Neural crest cell (in vitro differentiated cells): ENCODE results near the gene AKT2. TPM values are rescaled to one million over a fixed set of nuclear protein-coding genes. Genes with fewer than 3 reads are reported as not detected.

Experiments used
- DNase-seq: peaks from one replicate; pipeline ENCODE4 v3.0.0; 2021; ENCODE audit warnings: low read depth, mixed read lengths, low spot score
- H3K27ac Mint-ChIP-seq: one replicate; pipeline ENCODE4 v1.8.0; 2021; ENCODE audit warnings: mild to moderate bottlenecking, mixed read lengths; ENCODE audit not compliant: unreplicated experiment
- H3K27me3 Mint-ChIP-seq: 2 replicates; pipeline ENCODE4 v1.8.0; 2021; ENCODE audit warnings: low read depth, mild to moderate bottlenecking, mixed read lengths
- H3K36me3 Mint-ChIP-seq: 2 replicates; pipeline ENCODE4 v1.8.0; 2021; ENCODE audit warnings: low read depth, mild to moderate bottlenecking, mixed read lengths
- H3K4me1 Mint-ChIP-seq: 2 replicates; pipeline ENCODE4 v1.8.0; 2021; ENCODE audit warnings: mixed read lengths
- H3K4me3 Mint-ChIP-seq: one replicate; pipeline ENCODE4 v1.8.0; 2021; ENCODE audit warnings: mild to moderate bottlenecking, mixed read lengths
- H3K9me3 Mint-ChIP-seq: 2 replicates; pipeline ENCODE4 v1.8.0; 2021; ENCODE audit warnings: mixed read lengths
- CTCF ChIP-seq: fragments of 200-600 bp; sonication (generic); conservative IDR thresholded peaks from 2 replicates; pipeline ENCODE4 v1.5.0; 2021; ENCODE audit warnings: antibody characterized with exemption, mild to moderate bottlenecking
- total RNA-seq: library from RNA; stranded (reverse); gene quantifications from 2 replicates; pipeline ENCODE4 v1.2.1, GENCODE V29; 2021

AKT2 gene
- total RNA-seq, 1 donor from 2014 or later: 147 TPM

GRCh38 chr19:40322951-40323615 is 37.9 kb upstream of the AKT2 start:
- H3K27ac Mint-ChIP-seq: no peak overlapping the region

GRCh38 chr19:40322271-40322610 is 37.1 kb upstream of the AKT2 start:
- TF ChIP-seq CTCF: no peak
- H3K4me1 Mint-ChIP-seq: no peaks in the 10 kb centered on the region
- peaks cover 2% of the 10 kb centered on the region for H3K36me3 Mint-ChIP-seq
- no peak for DNase-seq
- no peak overlapping the region for H3K4me3 Mint-ChIP-seq
- H3K27ac Mint-ChIP-seq: peak overlapping the region; percentile 92
- no peaks in the 10 kb centered on the region for H3K9me3 Mint-ChIP-seq
- H3K27me3 Mint-ChIP-seq: no peaks in the 10 kb centered on the region

More at GRCh38 chr19:40322951-40323615, 37.9 kb upstream of the AKT2 start:
- Mint-ChIP-seq H3K27me3 (no peaks in the 10 kb centered on the region), H3K36me3 (peaks cover 2% of the 10 kb centered on the region), H3K4me3 (no peak overlapping the region), H3K4me1 (no peaks in the 10 kb centered on the region), H3K9me3 (no peaks in the 10 kb centered on the region)
- no peak for DNase-seq
- TF ChIP-seq CTCF: no peak

- Mint-ChIP-seq H3K27me3 (no peaks in the 10 kb centered on the region), H3K36me3 (peaks cover 2% of the 10 kb centered on the region), H3K9me3 (no peaks in the 10 kb centered on the region), H3K27ac (no peak overlapping the region), H3K4me1 (no peaks in the 10 kb centered on the region), H3K4me3 (no peak overlapping the region)
- DNase-seq: no peak
- no peak for TF ChIP-seq CTCF
These were observed 36.6 kb upstream of the AKT2 start for GRCh38 chr19:40321566-40322270.

GRCh38 chr19:40321076-40321475 is 35.9 kb upstream of the AKT2 start:
- no peak for TF ChIP-seq CTCF

GRCh38 chr19:40320558-40320935 is 35.4 kb upstream of the AKT2 start:
- Mint-ChIP-seq H3K36me3 (peaks cover 2% of the 10 kb centered on the region), H3K9me3 (no peaks in the 10 kb centered on the region), H3K27me3 (no peaks in the 10 kb centered on the region), H3K27ac (peak overlapping the region; percentile 67), H3K4me3 (no peak overlapping the region), H3K4me1 (no peaks in the 10 kb centered on the region)
- no peak for TF ChIP-seq CTCF
- DNase-seq: no peak

More at GRCh38 chr19:40321076-40321475, 35.9 kb upstream of the AKT2 start:
- no peaks in the 10 kb centered on the region for H3K4me1 Mint-ChIP-seq
- peaks cover 2% of the 10 kb centered on the region for H3K36me3 Mint-ChIP-seq
- H3K9me3 Mint-ChIP-seq: no peaks in the 10 kb centered on the region
- DNase-seq: no peak
- H3K27ac Mint-ChIP-seq: no peak overlapping the region
- no peaks in the 10 kb centered on the region for H3K27me3 Mint-ChIP-seq
- no peak overlapping the region for H3K4me3 Mint-ChIP-seq
